Fibroblast of mammary gland (primary cell): ENCODE measurements around the gene ATG16L2.

Source experiments
- DNase-seq: peaks from one replicate; pipeline ENCODE4 v3.0.0-alpha.2; 2010; ENCODE audit warnings: low read depth
- H3K4me3 ChIP-seq: 2 replicates; pipeline ENCODE4 v1.5.1; 2011; ENCODE audit warnings: low read depth, mild to moderate bottlenecking, low read length, moderate library complexity; ENCODE audit not compliant: control insufficient read depth
- CTCF ChIP-seq: conservative IDR thresholded peaks from 2 replicates; pipeline ENCODE4 v1.5.1; 2011; ENCODE audit warnings: low read depth, low read length, inconsistent platforms; ENCODE audit not compliant: control insufficient read depth, insufficient read depth

The ATG16L2 gene

GRCh38 chr11:72872012-72872411 is 57.8 kb downstream of the ATG16L2 start:
- DNase-seq: no peak
- TF ChIP-seq CTCF: no peak
- no peak overlapping the region for H3K4me3 ChIP-seq

DNA sequence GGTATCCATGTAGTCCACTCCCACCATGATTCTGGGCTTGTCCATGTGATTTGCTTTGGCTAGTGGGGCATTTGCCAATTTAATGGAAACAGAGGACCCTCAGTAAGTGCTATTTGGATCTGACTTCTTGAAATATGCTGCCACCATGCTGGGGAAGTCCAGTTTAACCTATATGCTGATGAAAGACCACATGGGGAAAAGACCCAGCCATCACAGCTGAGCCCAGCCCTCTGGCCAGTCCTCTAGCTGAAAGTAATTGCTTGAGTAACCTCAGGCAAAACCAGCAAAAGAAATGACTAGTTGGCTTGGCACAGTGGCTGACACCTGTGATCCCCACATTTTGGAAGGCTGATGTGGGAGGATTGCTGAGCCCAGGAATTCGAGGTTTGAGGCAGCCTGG is 61.5 kb downstream of the ATG16L2 start:
- no peak overlapping the region for H3K4me3 ChIP-seq
- DNase-seq: no peak
- no peak for TF ChIP-seq CTCF

GRCh38 chr11:72876147-72876546 is 61.9 kb downstream of the ATG16L2 start:
- no peak for DNase-seq
- no peak for TF ChIP-seq CTCF
- H3K4me3 ChIP-seq: no peak overlapping the region
